BE2C (cell line): Measurements from ENCODE around the gene IRGC.
"Not testable (repeated sequence)": the region's sequence is repeated elsewhere in the genome, so short reads cannot be mapped to it uniquely, and the experiment has no call there.

Experiments used
- DNase-seq: peaks from one replicate; pipeline ENCODE4 v3.0.0-alpha.2; 2020
- H3K27me3 ChIP-seq: fragments of 250-450 bp; sonication (Bioruptor Pico); 2 replicates; pipeline ENCODE4 v1.5.1; 2020; ENCODE audit warnings: mild to moderate bottlenecking
- H3K36me3 ChIP-seq: fragments of 250-450 bp; sonication (Bioruptor Pico); 2 replicates; pipeline ENCODE4 v1.5.1; 2020; ENCODE audit warnings: mild to moderate bottlenecking
- H3K4me1 ChIP-seq: fragments of 250-450 bp; sonication (Bioruptor Pico); 2 replicates; pipeline ENCODE4 v1.5.1; 2020
- H3K4me3 ChIP-seq: 2 replicates; pipeline ENCODE4 v1.5.1; 2011; ENCODE audit warnings: low read depth, low read length
- H3K9me3 ChIP-seq: fragments of 250-450 bp; sonication (Bioruptor Pico); 2 replicates; pipeline ENCODE4 v1.5.1; 2020
- TF ChIP-seq, protein P1 (sequence below): IDR thresholded peaks from 2 replicates; pipeline ENCODE4 v1.5.1; 2012; ENCODE audit warnings: mild to moderate bottlenecking, low read depth, low read length

IRGC gene

DNA sequence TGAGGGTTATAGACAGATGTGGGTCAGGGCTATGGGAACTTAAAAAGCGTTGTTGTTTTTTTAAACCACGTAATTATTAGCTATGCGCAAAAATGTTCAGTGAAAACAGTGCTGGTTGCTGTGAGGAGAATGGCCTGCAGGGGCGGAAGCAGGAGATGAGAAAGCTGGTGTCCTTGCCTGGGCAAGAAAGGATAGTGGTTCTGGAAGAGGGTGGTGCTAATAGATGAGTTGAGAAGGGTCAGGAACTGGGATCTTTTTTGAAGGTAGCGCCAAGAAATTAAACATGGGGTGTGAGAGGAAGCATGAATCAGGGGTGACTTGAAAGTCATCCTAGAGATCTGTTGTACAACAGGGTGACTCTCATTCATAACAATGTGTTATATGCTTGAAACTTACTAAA, 43.6 kb downstream of the IRGC start:
- H3K36me3 ChIP-seq = peaks cover 2% of the 10 kb centered on the region; the same call in 1 of the 2 replicates
- no peaks in the 10 kb centered on the region for H3K9me3 ChIP-seq
- H3K4me1 ChIP-seq = no peaks in the 10 kb centered on the region
- TF ChIP-seq, protein P1, sequence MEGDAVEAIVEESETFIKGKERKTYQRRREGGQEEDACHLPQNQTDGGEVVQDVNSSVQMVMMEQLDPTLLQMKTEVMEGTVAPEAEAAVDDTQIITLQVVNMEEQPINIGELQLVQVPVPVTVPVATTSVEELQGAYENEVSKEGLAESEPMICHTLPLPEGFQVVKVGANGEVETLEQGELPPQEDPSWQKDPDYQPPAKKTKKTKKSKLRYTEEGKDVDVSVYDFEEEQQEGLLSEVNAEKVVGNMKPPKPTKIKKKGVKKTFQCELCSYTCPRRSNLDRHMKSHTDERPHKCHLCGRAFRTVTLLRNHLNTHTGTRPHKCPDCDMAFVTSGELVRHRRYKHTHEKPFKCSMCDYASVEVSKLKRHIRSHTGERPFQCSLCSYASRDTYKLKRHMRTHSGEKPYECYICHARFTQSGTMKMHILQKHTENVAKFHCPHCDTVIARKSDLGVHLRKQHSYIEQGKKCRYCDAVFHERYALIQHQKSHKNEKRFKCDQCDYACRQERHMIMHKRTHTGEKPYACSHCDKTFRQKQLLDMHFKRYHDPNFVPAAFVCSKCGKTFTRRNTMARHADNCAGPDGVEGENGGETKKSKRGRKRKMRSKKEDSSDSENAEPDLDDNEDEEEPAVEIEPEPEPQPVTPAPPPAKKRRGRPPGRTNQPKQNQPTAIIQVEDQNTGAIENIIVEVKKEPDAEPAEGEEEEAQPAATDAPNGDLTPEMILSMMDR = peak; percentile 15; the same call in 1 of the 2 replicates
- no peaks in the 10 kb centered on the region for H3K27me3 ChIP-seq
- H3K4me3 ChIP-seq = no peak overlapping the region
- DNase-seq = no peak

DNA sequence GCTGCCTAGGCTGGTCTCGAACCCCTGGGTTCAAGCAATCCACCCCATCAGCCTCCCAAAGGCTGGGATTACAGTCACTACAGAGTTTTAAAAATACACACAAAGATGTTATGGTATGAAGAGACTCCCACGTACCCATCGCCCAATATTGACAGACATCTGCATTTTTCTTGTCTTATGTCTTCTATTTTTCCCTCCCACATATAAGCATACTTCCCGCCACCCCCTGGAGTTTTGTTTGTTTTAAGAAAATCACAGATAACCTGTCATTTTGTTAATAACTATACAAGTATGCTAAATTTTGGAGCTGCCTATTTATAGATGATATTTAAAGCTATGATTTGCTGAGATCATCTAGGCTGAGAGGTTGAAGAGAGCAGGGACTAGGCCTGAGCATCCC, 45.1 kb downstream of the IRGC start:
- Histone ChIP-seq H3K9me3 (no peaks in the 10 kb centered on the region), H3K27me3 (no peaks in the 10 kb centered on the region), H3K4me1 (no peaks in the 10 kb centered on the region), H3K36me3 (peaks cover 2% of the 10 kb centered on the region; the same call in 1 of the 2 replicates), H3K4me3 (no peak overlapping the region)
- TF ChIP-seq, protein P1 = no peak
- no peak for DNase-seq

DNA sequence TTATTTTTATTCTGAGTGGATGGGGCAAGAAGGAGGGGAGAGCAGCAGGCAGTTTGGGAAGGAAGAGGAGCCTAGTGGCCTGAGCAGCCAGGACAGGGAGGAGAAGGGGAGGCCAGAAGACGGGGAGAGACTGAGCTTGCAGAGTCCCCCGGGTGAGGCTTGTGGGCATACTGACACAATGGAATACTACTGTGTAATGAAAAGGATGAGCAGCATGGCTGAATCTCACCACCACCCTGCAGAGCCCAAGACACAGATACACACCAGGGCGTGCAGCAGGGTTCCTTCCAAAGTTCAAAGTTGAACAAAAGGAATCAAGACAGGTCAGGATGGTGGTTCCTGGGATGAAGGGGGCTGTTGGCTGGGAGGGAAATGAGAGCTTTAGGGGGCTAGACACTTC, 46.9 kb downstream of the IRGC start:
- Histone ChIP-seq H3K4me3 (no peak overlapping the region), H3K4me1 (no peaks in the 10 kb centered on the region), H3K9me3 (no peaks in the 10 kb centered on the region), H3K36me3 (no peaks in the 10 kb centered on the region), H3K27me3 (no peaks in the 10 kb centered on the region)
- TF ChIP-seq, protein P1 = no peak
- no peak for DNase-seq

DNA sequence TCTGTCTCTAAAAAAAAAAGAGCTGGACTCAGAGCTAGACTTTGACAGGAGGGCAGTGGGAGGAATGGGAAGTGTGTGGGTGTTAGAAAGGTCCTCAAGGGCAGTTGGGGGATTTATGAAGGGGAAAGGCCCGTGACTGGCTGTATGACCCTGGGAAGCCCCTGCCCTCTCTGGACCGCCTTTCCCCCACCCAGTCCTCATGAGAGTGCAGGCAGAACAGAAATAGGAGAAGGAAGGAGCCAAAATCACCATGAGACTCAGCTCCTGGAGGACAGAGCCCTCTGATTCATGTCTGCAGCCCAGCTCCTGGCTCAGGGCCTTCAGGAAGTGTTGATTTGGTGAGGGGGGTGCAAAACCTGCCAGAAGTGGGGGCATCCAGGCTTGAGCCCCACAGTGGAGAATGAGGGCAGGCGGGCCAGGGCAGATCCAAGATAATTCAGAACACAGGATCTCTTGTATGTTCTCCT, 47.6 kb downstream of the IRGC start:
- TF ChIP-seq, protein P1 = no peak
- H3K27me3 ChIP-seq = no peaks in the 10 kb centered on the region
- H3K4me1 ChIP-seq = no peaks in the 10 kb centered on the region
- H3K4me3 ChIP-seq = no peak overlapping the region
- no peak for DNase-seq
- H3K9me3 ChIP-seq = no peaks in the 10 kb centered on the region
- H3K36me3 ChIP-seq = no peaks in the 10 kb centered on the region

DNA sequence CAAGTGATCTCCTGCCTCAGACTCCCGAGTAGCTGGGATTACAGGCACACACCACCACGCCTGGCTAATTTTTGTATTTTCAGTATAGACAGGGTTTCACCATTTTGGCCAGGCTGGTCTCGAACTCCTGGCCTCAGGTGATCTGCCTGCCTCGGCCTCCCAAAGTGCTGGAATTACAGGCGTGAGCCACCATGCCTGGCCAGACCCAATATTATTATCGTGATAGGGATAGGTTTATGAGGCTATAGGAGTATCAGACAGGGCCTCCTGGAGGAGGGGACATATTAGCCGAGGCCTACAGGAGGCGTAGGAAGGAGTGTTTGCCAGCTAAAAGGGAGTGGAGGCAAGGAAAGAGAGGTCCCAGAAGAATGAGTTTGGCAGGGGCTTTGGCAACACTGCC, 48.8 kb downstream of the IRGC start:
- not testable (repeated sequence) for H3K36me3 ChIP-seq, H3K4me3 ChIP-seq, H3K9me3 ChIP-seq, H3K27me3 ChIP-seq, DNase-seq, H3K4me1 ChIP-seq

DNA sequence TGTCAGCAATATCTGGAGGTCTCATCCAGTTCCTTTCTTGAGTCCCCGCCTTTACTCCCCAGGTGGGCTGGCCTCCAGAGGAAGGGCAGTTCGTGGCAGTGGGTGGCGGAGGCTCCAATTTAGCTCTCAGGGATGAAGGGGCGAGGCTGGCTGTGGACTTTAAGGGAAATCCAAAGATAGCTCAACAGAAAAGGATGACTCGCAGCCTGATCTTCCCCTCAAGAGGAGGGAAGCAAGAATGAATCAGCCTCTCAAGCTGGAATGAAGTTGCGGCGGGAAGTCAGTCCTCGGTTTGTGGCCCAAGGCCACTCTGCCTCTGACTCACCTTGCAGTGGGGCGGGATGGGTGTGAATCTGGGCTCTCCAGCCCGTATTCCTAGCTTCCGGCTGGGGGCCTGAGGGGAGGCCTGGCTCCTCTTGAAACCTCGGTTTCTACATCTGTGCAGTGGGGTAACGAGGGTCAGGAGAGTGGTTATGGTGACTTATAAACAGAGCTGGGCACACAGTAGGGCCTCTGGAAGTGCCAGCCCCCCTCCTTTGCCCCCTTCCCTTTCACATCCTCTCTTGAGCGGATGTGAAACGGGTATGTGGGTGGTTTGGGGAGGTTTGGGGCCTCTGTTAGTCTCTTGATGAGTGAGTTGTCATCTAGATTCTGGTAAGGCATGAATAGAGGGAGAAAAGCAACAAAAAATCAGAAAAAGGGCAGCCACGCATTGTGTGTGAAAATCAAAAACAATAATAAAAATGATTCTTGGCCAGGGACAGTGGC, 49.4 kb downstream of the IRGC start:
- TF ChIP-seq, protein P1 = no peak

More for the DNA sequence above, 49.4 kb downstream of the IRGC start:
- Histone ChIP-seq H3K27me3 (no peaks in the 10 kb centered on the region), H3K4me1 (no peaks in the 10 kb centered on the region), H3K36me3 (no peaks in the 10 kb centered on the region), H3K4me3 (no peak overlapping the region), H3K9me3 (no peaks in the 10 kb centered on the region)
- DNase-seq = no peak
